RWPE1 (cell line): ENCODE measurements around the gene CYP2A7.
"Not testable (repeated sequence)": the region's sequence is repeated elsewhere in the genome, so short reads cannot be mapped to it uniquely, and the experiment has no call there.

Source experiments
- CTCF ChIA-PET: fragments of 350-600 bp; sonication (Branson Sonifier 250); formaldehyde crosslinking; extraction: SDS; loops from one replicate; lab custom pipeline; 2021; lab: Yijun Ruan, JAX
- POLR2A ChIA-PET: fragments of 400-600 bp; formaldehyde crosslinking; extraction: SDS; loops from one replicate; lab custom pipeline; 2020; ENCODE audit warnings: antibody characterized with exemption; ENCODE audit not compliant: low non-redundant PET; lab: Yijun Ruan, JAX
- DNase-seq: peaks from one replicate; pipeline ENCODE4 v3.0.0; 2012; ENCODE audit warnings: low spot score
- H3K27ac ChIP-seq: fragments of 450-650 bp; 2 replicates; pipeline ENCODE4 v1.5.1; 2017
- TF ChIP-seq, protein P1 (sequence below): fragments of 450-650 bp; conservative IDR thresholded peaks from 2 replicates; pipeline ENCODE4 v1.5.1; 2017; ENCODE audit warnings: low read depth, mild to moderate bottlenecking

The CYP2A7 gene

DNA sequence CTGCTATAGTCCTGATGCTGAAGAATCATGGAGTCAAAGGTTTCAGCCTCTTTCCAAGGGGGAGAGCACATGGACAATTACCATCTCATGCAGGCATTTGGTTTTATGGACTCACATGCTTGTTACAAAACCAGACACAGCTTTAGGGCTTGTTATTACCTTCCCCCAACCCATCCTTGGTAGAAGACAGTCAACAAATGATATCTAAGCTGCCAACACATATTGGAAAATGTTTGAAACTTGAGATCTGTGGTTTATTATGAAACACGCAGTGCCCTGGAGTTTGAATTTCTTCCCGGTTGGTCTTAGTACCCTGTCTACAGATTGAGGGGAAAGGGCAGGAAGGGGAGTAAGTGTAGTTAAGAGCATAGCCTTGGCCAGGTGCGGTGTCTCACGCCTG is 19.2 kb downstream of the CYP2A7 start:
- TF ChIP-seq, protein P1, sequence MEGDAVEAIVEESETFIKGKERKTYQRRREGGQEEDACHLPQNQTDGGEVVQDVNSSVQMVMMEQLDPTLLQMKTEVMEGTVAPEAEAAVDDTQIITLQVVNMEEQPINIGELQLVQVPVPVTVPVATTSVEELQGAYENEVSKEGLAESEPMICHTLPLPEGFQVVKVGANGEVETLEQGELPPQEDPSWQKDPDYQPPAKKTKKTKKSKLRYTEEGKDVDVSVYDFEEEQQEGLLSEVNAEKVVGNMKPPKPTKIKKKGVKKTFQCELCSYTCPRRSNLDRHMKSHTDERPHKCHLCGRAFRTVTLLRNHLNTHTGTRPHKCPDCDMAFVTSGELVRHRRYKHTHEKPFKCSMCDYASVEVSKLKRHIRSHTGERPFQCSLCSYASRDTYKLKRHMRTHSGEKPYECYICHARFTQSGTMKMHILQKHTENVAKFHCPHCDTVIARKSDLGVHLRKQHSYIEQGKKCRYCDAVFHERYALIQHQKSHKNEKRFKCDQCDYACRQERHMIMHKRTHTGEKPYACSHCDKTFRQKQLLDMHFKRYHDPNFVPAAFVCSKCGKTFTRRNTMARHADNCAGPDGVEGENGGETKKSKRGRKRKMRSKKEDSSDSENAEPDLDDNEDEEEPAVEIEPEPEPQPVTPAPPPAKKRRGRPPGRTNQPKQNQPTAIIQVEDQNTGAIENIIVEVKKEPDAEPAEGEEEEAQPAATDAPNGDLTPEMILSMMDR, result no peak
- H3K27ac ChIP-seq, result no peak overlapping the region
- ChIA-PET CTCF (no interaction called here), POLR2A (no interaction called here)
- no peak for DNase-seq

DNA sequence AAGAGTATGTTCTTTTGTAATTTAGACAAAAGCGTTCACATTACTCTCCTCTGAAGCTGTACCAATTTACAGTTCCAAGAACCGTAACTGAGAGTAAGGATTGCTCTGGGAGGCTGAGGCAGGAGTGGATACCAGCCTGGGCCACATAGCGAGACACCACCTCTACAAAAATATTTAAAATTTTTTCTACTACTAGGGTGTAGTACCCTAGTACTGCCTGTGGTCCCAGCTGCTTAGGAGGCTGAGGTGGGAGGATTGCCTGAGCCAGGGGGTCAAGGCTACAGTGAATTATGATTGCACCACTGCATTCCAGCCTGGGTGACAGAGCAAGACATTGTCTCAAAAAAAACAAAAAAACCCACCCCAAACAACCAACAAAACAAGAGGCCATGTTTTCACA is 19.7 kb downstream of the CYP2A7 start:
- ChIA-PET CTCF (no interaction called here), POLR2A (no interaction called here)
- TF ChIP-seq, protein P1, result no peak
- no peak for DNase-seq
- no peak overlapping the region for H3K27ac ChIP-seq

DNA sequence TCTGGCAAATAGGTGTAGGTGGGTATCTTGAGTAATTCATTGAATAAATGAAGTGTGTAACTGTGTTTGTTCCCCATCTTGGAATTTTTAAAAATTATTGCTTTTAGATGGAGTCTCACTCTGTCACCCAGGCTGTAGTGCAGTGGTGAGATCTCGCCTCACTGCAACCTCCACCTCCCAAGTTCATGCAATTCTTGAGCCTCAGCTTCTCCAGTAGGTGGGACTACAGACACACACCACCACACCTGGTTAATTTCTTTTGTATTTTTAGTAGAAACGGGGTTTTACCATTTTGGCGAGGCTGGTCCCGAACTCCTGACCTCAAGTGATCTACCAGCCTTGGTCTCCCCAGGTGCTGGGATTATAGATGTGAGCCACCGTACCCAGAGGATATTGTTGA is 23.9 kb downstream of the CYP2A7 start:
- DNase-seq, result no peak
- no peak overlapping the region for H3K27ac ChIP-seq
- CTCF ChIA-PET, result no interaction called here
- TF ChIP-seq, protein P1, result no peak
- POLR2A ChIA-PET, result no interaction called here

DNA sequence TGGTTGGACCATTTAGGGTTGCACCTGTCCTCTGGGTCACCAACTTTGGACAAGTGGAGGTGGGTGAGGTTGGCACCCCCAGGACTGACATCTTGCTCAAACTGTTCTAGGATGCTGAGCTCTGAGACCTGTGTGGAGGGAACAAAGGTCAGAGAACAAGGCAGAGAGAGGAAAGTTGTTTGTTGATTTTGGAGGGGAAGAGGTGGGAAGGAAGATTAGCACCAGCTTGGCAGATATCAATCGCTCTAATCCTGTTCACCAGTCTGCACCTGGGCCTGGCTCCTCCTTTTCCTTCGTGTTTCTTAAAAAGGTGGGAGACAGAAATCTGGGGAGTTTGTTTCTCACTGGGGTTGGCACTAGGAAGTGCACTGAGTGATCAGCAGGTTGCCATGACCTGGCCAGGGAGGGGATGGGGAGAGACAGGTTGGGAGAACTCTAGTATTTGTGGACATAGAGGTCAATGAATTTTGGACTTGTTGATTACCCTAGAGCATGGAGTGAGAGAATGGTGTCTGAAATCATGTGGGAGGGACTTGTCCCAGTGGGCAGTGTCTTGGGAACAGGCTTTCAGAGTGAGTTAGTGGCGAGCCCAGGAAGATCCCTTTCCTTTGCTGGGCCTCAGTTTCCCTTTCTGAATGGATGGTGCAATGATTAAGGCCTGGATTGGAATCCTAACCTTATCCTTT is 29.4 kb downstream of the CYP2A7 start:
- DNase-seq, POLR2A ChIA-PET, H3K27ac ChIP-seq, CTCF ChIA-PET: not testable (repeated sequence)

DNA sequence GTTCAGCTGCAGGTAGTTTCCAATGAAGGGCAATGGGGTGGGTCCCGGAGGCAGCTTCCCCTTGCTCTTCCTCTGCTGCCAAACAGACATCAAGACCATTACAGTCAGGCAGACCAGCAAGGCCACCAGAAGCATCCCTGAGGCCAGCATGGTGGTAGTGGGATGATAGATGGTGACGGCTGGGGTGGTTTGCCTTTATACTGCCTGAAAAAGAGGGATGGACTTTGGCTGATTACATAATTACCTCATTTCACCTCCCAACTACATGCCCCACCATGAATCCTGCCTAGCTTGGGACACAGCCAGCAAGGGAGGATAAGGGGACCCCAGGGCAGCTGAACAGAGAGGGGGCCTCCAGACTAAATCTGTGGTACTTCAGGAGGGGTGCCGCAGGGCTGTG is 31.8 kb downstream of the CYP2A7 start, which contains the start of gene CYP2A6:
Gene CYP2A6, minus strand, starts transcription at position 171 of the 400 bp plus-strand sequence. Its CDS starts 21 bp downstream, at position 150.
- CTCF ChIA-PET, POLR2A ChIA-PET, H3K27ac ChIP-seq, DNase-seq: not testable (repeated sequence)

DNA sequence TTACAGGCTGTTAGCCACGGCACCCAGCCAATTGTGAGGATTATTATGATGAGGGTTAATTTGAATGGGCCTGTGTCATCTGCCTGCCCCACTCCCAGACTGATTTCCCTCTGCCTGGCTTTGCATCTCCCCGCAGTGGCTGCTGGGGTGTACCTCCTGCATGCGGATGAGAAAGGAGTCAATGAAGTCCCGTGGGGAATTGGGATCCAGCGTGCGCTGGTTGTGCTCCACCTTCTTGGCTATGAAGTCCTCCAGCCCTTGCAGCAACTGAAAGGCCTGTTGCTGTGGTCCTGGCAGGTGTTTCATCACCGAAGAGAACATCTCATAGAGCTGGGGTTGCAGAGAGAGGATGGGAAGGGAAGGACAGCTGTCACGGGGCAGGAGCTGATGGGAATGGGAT is 35.3 kb downstream of the CYP2A7 start:
- DNase-seq, H3K27ac ChIP-seq, CTCF ChIA-PET, POLR2A ChIA-PET: not testable (repeated sequence)

DNA sequence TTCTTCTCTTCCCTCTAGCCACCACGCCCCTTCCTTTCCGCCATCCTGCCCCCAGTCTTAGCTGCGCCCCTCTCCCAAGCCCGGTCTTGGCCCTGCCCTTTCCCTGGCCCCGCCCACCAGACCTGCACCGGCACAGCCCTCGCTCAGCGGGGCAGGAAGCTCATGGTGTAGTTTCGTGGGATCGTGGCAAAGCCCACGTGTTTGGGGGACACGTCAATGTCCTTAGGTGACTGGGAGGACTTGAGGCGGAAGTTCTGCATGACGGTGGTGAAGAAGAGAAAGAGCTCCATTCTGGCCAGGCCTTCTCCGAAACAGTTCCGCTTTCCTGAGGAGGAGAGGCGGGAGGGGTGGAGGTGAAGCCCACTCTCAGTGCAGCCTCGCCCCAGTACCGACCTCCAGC is 38.4 kb downstream of the CYP2A7 start:
- H3K27ac ChIP-seq, CTCF ChIA-PET, DNase-seq, POLR2A ChIA-PET: not testable (repeated sequence)

DNA sequence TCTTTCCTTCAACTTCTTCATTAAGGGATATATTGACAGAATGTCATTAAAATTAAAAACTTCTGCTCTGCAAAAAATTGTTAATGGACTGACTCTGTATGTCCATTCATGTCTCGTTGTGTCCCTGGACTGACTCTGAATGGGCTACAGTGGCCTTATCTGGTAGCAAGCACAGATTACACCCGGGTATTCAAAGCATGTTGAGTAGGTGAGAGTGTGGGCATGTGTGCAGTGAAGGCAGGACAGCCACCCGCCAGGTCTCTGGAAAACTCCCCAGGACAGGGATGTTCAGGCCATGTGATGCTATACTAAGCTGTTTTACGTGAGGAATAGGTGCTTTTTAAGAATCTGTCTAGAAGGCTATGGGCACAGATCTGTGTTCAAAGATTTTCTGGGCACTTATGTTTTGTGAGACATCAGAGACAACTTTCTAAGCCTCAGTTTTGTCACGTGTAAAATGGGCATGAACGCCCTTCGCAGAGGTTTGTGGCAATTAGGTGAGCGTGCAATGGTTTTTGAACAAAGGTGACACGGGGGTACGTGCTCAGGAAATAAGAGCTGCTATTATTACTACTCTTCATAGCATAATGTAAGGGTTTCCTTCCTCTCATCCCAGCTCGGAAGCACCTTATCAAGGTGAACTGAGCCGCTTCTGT is 38.9 kb downstream of the CYP2A7 start:
- POLR2A ChIA-PET, CTCF ChIA-PET, DNase-seq, H3K27ac ChIP-seq: not testable (repeated sequence)

DNA sequence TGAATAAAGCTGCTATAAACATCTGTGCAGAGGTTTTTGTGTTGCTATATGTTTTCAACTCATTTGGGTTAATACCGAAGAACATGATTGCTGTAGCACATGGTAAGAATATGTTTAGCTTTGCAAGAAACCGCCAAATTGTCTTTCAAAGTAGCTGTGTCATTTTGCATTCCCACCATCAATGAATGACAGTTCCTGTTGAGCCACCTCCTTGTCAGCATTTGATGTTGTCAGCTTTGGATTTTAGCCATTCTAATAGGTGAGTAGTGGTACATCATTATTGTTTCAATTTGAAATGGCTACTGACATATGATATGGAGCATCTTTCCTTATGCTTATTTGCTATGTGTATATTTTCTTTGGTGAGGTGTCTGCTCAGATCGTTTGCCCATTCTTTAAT is 40.0 kb downstream of the CYP2A7 start:
- POLR2A ChIA-PET, H3K27ac ChIP-seq, CTCF ChIA-PET, DNase-seq: not testable (repeated sequence)

DNA sequence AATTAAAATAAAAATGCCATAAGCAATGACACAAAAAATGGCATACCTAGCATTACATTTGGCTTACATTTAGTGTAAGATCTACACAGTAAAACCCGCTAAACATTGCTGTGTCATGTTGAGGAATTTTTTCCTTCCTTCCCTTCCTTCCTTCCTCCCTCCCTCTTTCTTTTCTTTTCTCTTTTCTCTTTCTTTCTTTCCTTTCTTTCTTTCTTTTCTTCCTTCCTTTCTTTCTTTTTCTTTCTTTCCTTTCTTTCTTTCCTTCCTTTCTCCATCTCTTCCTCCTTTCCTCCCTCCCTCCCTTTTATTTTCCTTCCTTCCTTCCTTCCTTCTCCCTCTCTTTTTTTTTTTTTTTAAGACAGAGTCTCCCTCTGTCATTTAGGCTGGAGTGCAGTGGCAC is 43.6 kb downstream of the CYP2A7 start:
- CTCF ChIA-PET, H3K27ac ChIP-seq, DNase-seq, POLR2A ChIA-PET: not testable (repeated sequence)
